Stimulated activated CD8-positive, alpha-beta memory T cell treated with anti-CD3 and anti-CD28 coated beads, Interleukin-15, amount 100 ng/mL, for 48 hours (primary cell): Measurements from ENCODE around the gene DPP6.

Experiments used
- DNase-seq, 2 donors: peaks; one replicate each; pipeline ENCODE4 v3.0.0-alpha.2; 2020; ENCODE audit warnings: low read depth in 2 of 2

The DPP6 gene

GRCh38 chr7:154232700-154233099 lies 180.5 kb downstream of the DPP6 start:
- no peak for DNase-seq

GRCh38 chr7:154241988-154242387 lies 189.8 kb downstream of the DPP6 start:
- DNase-seq = no peak

GRCh38 chr7:154242709-154243108 lies 190.5 kb downstream of the DPP6 start:
- no peak for DNase-seq

- DNase-seq = no peak
Measured at GRCh38 chr7:154252046-154252445, 199.8 kb downstream of the DPP6 start.

GRCh38 chr7:154253810-154254209 lies 201.6 kb downstream of the DPP6 start:
- no peak for DNase-seq

GRCh38 chr7:154255324-154255723 lies 203.1 kb downstream of the DPP6 start:
- DNase-seq = no peak

- no peak for DNase-seq
Measured at GRCh38 chr7:154256150-154256549, 204.0 kb downstream of the DPP6 start.

GRCh38 chr7:154259396-154259795 lies 207.2 kb downstream of the DPP6 start:
- no peak for DNase-seq

- DNase-seq = no peak
Measured at GRCh38 chr7:154287356-154287755, 235.2 kb downstream of the DPP6 start.

- no peak for DNase-seq
Measured at GRCh38 chr7:154289119-154289518, 236.9 kb downstream of the DPP6 start.

- no peak for DNase-seq
Measured at GRCh38 chr7:154296443-154296842, 244.2 kb downstream of the DPP6 start.

GRCh38 chr7:154299736-154300135 lies 247.5 kb downstream of the DPP6 start:
- no peak for DNase-seq

GRCh38 chr7:154302380-154302779 lies 250.2 kb downstream of the DPP6 start:
- no peak for DNase-seq

GRCh38 chr7:154304231-154304630 lies 252.0 kb downstream of the DPP6 start:
- no peak for DNase-seq

GRCh38 chr7:154304740-154305700 lies 252.8 kb downstream of the DPP6 start:
- DNase-seq = no peak

GRCh38 chr7:154306036-154306435 lies 253.8 kb downstream of the DPP6 start:
- no peak for DNase-seq

GRCh38 chr7:154308928-154309327 lies 256.7 kb downstream of the DPP6 start:
- DNase-seq = no peak

GRCh38 chr7:154310114-154310513 lies 257.9 kb downstream of the DPP6 start:
- no peak for DNase-seq

- no peak for DNase-seq
Measured at GRCh38 chr7:154324196-154324595, 272.0 kb downstream of the DPP6 start.

GRCh38 chr7:154326421-154326820 lies 274.2 kb downstream of the DPP6 start:
- no peak for DNase-seq

- DNase-seq = no peak
Measured at GRCh38 chr7:154330318-154330717, 278.1 kb downstream of the DPP6 start.

- DNase-seq = no peak
Measured at GRCh38 chr7:154332811-154333580, 280.8 kb downstream of the DPP6 start.

GRCh38 chr7:154336295-154336694 lies 284.1 kb downstream of the DPP6 start:
- no peak for DNase-seq
